Ectodermal cell (in vitro differentiated cells): Measurements from ENCODE around the gene ZNF814.

Experiments used
- H3K27ac ChIP-seq: 2 replicates; pipeline ENCODE4 v1.7.0; 2013; ENCODE audit warnings: mild to moderate bottlenecking, low read depth, low read length; ENCODE audit not compliant: insufficient read depth, poor library complexity, severe bottlenecking
- H3K27me3 ChIP-seq: 2 replicates; pipeline ENCODE4 v1.7.0; 2013; ENCODE audit warnings: mild to moderate bottlenecking, low read length; ENCODE audit not compliant: insufficient read depth, control insufficient read depth, poor library complexity, severe bottlenecking
- H3K36me3 ChIP-seq: one replicate; pipeline ENCODE4 v1.7.0; 2013; ENCODE audit warnings: low read length; ENCODE audit not compliant: control insufficient read depth, insufficient read depth
- H3K4me1 ChIP-seq: one replicate; pipeline ENCODE4 v1.7.0; 2013; ENCODE audit warnings: low read length; ENCODE audit not compliant: control insufficient read depth, insufficient read depth
- H3K4me3 ChIP-seq: 2 replicates; pipeline ENCODE4 v1.7.0; 2013; ENCODE audit warnings: low read depth, low read length, control low read depth; ENCODE audit not compliant: insufficient read depth
- H3K9me3 ChIP-seq: 2 replicates; pipeline ENCODE4 v1.7.0; 2013; ENCODE audit warnings: mild to moderate bottlenecking, low read length, moderate library complexity; ENCODE audit not compliant: control insufficient read depth
- WGBS, 2 experiments: methylation state at CpG; one replicate each; pipeline ENCODE4 v1.1.7; 2013; ENCODE audit warnings: missing lambda C conversion rate in 2 of 2; 5-methylcytosine and 5-hydroxymethylcytosine counted together

Gene ZNF814

GRCh38 chr19:57807541-57807940 lies 81.3 kb downstream of the ZNF814 start:
- H3K27ac ChIP-seq = no peak overlapping the region
- WGBS, 2 experiments = 88 to 98% methylated on average over 2 of the region's 2 CpGs
- H3K4me3 ChIP-seq = no peak overlapping the region

DNA sequence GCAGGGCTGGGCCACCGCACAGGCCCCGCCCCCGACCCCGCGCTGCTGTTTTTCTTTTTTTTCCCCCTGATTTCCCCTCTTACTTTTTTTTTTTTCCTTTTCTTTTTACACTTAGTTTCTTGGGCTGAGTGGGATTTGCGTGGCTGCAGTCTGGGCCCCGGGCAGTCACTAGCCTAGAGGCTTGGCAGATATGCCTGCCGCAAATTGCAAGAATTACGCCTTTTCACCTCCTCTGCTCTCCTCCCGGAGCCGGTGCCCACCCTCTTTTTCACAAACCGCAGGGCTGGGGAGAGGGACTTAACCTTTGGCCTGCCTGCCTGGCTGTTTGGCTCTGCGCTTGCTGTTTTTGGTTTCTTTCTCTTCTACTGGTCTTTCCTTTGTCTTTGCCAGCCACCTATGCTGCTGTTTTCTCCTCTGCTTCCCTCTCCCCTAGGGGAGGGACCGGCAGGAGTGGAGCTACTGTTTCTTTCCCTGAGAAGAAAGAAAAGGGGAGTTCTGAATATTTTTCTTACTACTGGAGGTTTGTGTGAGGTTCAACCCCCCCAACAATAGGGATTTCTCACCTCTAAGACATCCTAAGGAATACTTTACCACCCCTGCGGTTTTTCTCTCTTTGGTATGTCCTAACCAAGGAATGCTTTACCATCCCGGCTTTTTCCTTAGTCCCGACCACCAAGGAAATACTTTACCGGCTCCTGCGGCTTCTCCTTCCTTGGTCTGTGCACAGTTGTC lies 85.1 kb downstream of the ZNF814 start:
- peaks cover 5% of the 10 kb centered on the region for H3K36me3 ChIP-seq
- H3K9me3 ChIP-seq = no peaks in the 10 kb centered on the region
- H3K27me3 ChIP-seq = no peaks in the 10 kb centered on the region
- 0% methylated on average over 18 of the region's 19 CpGs for WGBS, 2 experiments
- H3K27ac ChIP-seq = peak overlapping the region; percentile 89
- peaks cover 18% of the 10 kb centered on the region for H3K4me1 ChIP-seq
- peak overlapping the region; percentile 58 for H3K4me3 ChIP-seq

More at GRCh38 chr19:57807541-57807940, 81.3 kb downstream of the ZNF814 start:
- Histone ChIP-seq H3K36me3 (peaks cover 5% of the 10 kb centered on the region), H3K27me3 (no peaks in the 10 kb centered on the region), H3K9me3 (no peaks in the 10 kb centered on the region), H3K4me1 (peaks cover 5% of the 10 kb centered on the region)

- WGBS, 2 experiments = 3 to 4% methylated on average over 6 of the region's 6 CpGs
- Histone ChIP-seq H3K9me3 (no peaks in the 10 kb centered on the region), H3K27me3 (no peaks in the 10 kb centered on the region), H3K4me1 (peaks cover 18% of the 10 kb centered on the region), H3K36me3 (peaks cover 5% of the 10 kb centered on the region), H3K4me3 (peak overlapping the region; percentile 58), H3K27ac (peak overlapping the region; percentile 89)
These were observed 85.6 kb downstream of the ZNF814 start for GRCh38 chr19:57803265-57803593.

GRCh38 chr19:57802269-57802668 lies 86.6 kb downstream of the ZNF814 start:
- H3K9me3 ChIP-seq = no peaks in the 10 kb centered on the region

GRCh38 chr19:57800696-57801095 lies 88.1 kb downstream of the ZNF814 start:
- H3K4me1 ChIP-seq = peaks cover 18% of the 10 kb centered on the region
- WGBS, 2 experiments = 77 to 79% methylated on average over 5 of the region's 5 CpGs
- no peaks in the 10 kb centered on the region for H3K9me3 ChIP-seq

More at GRCh38 chr19:57802269-57802668, 86.6 kb downstream of the ZNF814 start:
- no peak overlapping the region for H3K4me3 ChIP-seq
- no peaks in the 10 kb centered on the region for H3K27me3 ChIP-seq
- peaks cover 18% of the 10 kb centered on the region for H3K4me1 ChIP-seq
- H3K36me3 ChIP-seq = no peaks in the 10 kb centered on the region
- H3K27ac ChIP-seq = no peak overlapping the region
- 66 to 67% methylated on average over 4 of the region's 4 CpGs for WGBS, 2 experiments

More at GRCh38 chr19:57800696-57801095, 88.1 kb downstream of the ZNF814 start:
- no peaks in the 10 kb centered on the region for H3K36me3 ChIP-seq
- no peak overlapping the region for H3K4me3 ChIP-seq
- no peaks in the 10 kb centered on the region for H3K27me3 ChIP-seq
- H3K27ac ChIP-seq = peak overlapping the region; percentile 26
